Posterior vena cava (tissue), 2 donors: ENCODE measurements around the gene TMEM114. TPM values are rescaled to one million over a fixed set of nuclear protein-coding genes. Genes with fewer than 3 reads are reported as not detected.
A peak's percentile ranks its signal among the peaks of the same experiment; 100 is the strongest.

Experiments
- DNase-seq: peaks from one replicate; pipeline ENCODE4 v3.0.0-alpha.2; 2020; ENCODE audit warnings: low spot score
- intact Hi-C, 2 donors: fragments of 100-400 bp; cut with DNase I; formaldehyde crosslinking; loops; one replicate each; pipeline versions ENCODE4 v1.14.1 to v1.14.2; 2022 to 2023
- total RNA-seq, 2 donors: library from RNA; stranded (reverse); fragmentation: NEBNext Ultra II Directional; extraction: Animal tissue kit (Norgen Biotek cat#: 25700); gene quantifications; one replicate each; pipeline ENCODE4 v1.2.1, GENCODE V29; 2021
- donor health status: DM: yes; HTN: yes; CAD: no.
- donor health status: DM: yes; HTN: yes; CAD: no.

Gene TMEM114
- total RNA-seq, 2 donors from 2014 or later = not detected

GRCh38 chr16:8619671-8620370, 29.5 kb upstream of the TMEM114 start:
- intact Hi-C loops = no loop called here
- DNase-seq = peak; percentile 24

- no peak for DNase-seq
- intact Hi-C loops = no loop called here
These were observed 24.2 kb upstream of the TMEM114 start for GRCh38 chr16:8614435-8615029.

GRCh38 chr16:8611886-8612600, 21.7 kb upstream of the TMEM114 start:
- intact Hi-C loops = no loop called here
- DNase-seq = peak; percentile 1

- intact Hi-C loops = no loop called here
- DNase-seq = peak; percentile 17
These were observed 20.8 kb upstream of the TMEM114 start for GRCh38 chr16:8611122-8611521.

- intact Hi-C loops = no loop called here
- peak; percentile 24 for DNase-seq
These were observed 16.9 kb upstream of the TMEM114 start for GRCh38 chr16:8607214-8607613.

- no peak for DNase-seq
- intact Hi-C loops = no loop called here
These were observed 15.2 kb upstream of the TMEM114 start for GRCh38 chr16:8605554-8605953.

- DNase-seq = peak; percentile 66
- intact Hi-C loops = no loop called here
These were observed 9.9 kb upstream of the TMEM114 start for GRCh38 chr16:8600144-8600775.

GRCh38 chr16:8596581-8596980, 6.3 kb upstream of the TMEM114 start:
- intact Hi-C loops = no loop called here
- no peak for DNase-seq

- intact Hi-C loops = no loop called here
- DNase-seq = no peak
These were observed 5.5 kb upstream of the TMEM114 start for GRCh38 chr16:8595783-8596182.

GRCh38 chr16:8594149-8594666, 3.9 kb upstream of the TMEM114 start:
- intact Hi-C loops = no loop called here
- DNase-seq = no peak

GRCh38 chr16:8591451-8591850, 1.1 kb upstream of the TMEM114 start:
- intact Hi-C loops = no loop called here
- no peak for DNase-seq

- DNase-seq = no peak
- intact Hi-C loops = no loop called here
These were observed 500 bp upstream of the TMEM114 start for GRCh38 chr16:8590811-8591210.

GRCh38 chr16:8589057-8589899, 1.0 kb downstream of the TMEM114 start:
- intact Hi-C loops = no loop called here
- no peak for DNase-seq

GRCh38 chr16:8588682-8589056, 1.6 kb downstream of the TMEM114 start:
- intact Hi-C loops = no loop called here
- no peak for DNase-seq

GRCh38 chr16:8587065-8587464, 3.2 kb downstream of the TMEM114 start:
- no peak for DNase-seq
- intact Hi-C loops = no loop called here

GRCh38 chr16:8585857-8586256, 4.5 kb downstream of the TMEM114 start:
- no peak for DNase-seq
- intact Hi-C loops = no loop called here

- no peak for DNase-seq
- intact Hi-C loops = no loop called here
These were observed 5.3 kb downstream of the TMEM114 start for GRCh38 chr16:8585041-8585440.

- no peak for DNase-seq
- intact Hi-C loops = no loop called here
These were observed 6.6 kb downstream of the TMEM114 start for GRCh38 chr16:8583732-8584131.

GRCh38 chr16:8583199-8583598, 7.1 kb downstream of the TMEM114 start:
- no peak for DNase-seq
- intact Hi-C loops = no loop called here
